ENCODE results near the gene DNAH2.

GRCh38 chr17:7676533-7676932 lies 41.0 kb upstream of the DNAH2 start:
- no peak for TF ChIP-seq CTCF (IDR thresholded peaks at IDR 0.05)
- no peak for TF ChIP-seq POLR2A (IDR thresholded peaks at IDR 0.05)
